ENCODE results near the gene ATP6V1E1. TPM values are rescaled to one million over a fixed set of nuclear protein-coding genes. Genes with fewer than 3 reads are reported as not detected.
A peak's percentile ranks its signal among the peaks of the same experiment; 100 is the strongest.

The ATP6V1E1 gene
- total and polyA plus RNA-seq, 9 of the 15 experiments (the other 6 are each of a cell fraction or from before 2014, with no cell fraction given), result 122 to 249 (median 179) TPM

DNA sequence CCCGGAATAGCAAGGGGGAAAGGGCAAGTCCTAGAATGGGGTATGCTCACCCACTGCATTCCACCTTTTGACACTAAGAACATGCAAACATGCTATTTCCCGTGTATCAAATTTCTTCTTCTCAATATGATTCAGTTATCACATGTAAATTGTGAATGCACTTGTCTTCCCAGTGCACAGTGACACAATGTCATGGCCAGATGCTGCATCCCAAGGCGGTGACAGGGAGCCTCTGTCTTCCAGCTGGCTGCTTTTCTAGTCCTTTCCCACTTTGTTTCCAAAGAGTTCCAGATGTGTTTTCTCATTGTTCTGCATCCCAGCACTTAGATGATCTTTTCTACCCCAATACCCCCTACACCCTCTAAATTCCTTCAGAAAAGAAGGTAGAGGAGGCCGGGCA, 52.9 kb downstream of the ATP6V1E1 start:
- BruUV-seq (replicated peaks), result no TSS peak
- H3K4me3 ChIP-seq, result no peak overlapping the region
- H3K9me3 ChIP-seq (replicated peaks; ENCODE audit: control insufficient read depth, insufficient read depth, low read depth, low read length), result no peaks in the 10 kb centered on the region
- no peak overlapping the region for H2AFZ ChIP-seq (ENCODE audit: low read depth, low read length)
- TF ChIP-seq, protein P1, sequence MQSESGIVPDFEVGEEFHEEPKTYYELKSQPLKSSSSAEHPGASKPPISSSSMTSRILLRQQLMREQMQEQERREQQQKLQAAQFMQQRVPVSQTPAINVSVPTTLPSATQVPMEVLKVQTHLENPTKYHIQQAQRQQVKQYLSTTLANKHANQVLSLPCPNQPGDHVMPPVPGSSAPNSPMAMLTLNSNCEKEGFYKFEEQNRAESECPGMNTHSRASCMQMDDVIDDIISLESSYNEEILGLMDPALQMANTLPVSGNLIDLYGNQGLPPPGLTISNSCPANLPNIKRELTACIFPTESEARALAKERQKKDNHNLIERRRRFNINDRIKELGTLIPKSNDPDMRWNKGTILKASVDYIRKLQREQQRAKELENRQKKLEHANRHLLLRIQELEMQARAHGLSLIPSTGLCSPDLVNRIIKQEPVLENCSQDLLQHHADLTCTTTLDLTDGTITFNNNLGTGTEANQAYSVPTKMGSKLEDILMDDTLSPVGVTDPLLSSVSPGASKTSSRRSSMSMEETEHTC (IDR thresholded peaks at IDR 0.05), result no peak
- no peaks in the 10 kb centered on the region for H3K36me3 ChIP-seq (ENCODE audit: control insufficient read depth, insufficient read depth, low read length)
- in situ Hi-C loops (cut with MboI), result no loop called here
- H3K9me1 ChIP-seq (ENCODE audit: control insufficient read depth, insufficient read depth, low read length), result no peaks in the 10 kb centered on the region
- no peak overlapping the region for H3K27ac ChIP-seq (ENCODE audit: extremely low read depth, low read depth, low read length)
- no peaks in the 10 kb centered on the region for H3K79me2 ChIP-seq (ENCODE audit: control insufficient read depth, insufficient read depth, low read length)
- WGBS (ENCODE audit: insufficient coverage, low coverage, missing lambda C conversion rate), result 24% methylated on average over 4 of the region's 4 CpGs
- DNase-seq (ENCODE audit: extremely low read depth in 1 of 4, low spot score in 3 of 4) (no peak), FAIRE-seq (no peak), ATAC-seq (no peak)
- H3K27me3 ChIP-seq (ENCODE audit: control insufficient read depth in 2 of 2, insufficient read depth in 2 of 2, low read length in 2 of 2), result peaks cover 26 to 33% of the 10 kb centered on the region in 2 experiments
- ChIA-PET CTCF (ENCODE audit: low intra/inter-chr PET ratio) (no interaction called here), POLR2A (interaction anchor here (1.5 kb wide), 1 partner anchor 15 kb away, joined by 6 read pairs; no protein-coding TSS in a partner anchor)
- intact Hi-C loops (cut with micrococcal nuclease), result no loop called here
- no peak overlapping the region for H3K9ac ChIP-seq (ENCODE audit: insufficient read depth in 1 of 2, low read depth in 2 of 2, low read length in 2 of 2)
- H4K20me1 ChIP-seq (replicated peaks; ENCODE audit: control insufficient read depth, insufficient read depth, low read length), result peaks cover 8% of the 10 kb centered on the region; the same call in 1 of the 2 replicates
- H3K4me2 ChIP-seq (ENCODE audit: insufficient read depth, low read length), result no peak overlapping the region
- H3K4me1 ChIP-seq (replicated peaks in 1 of 2; ENCODE audit: control insufficient read depth in 2 of 2, insufficient read depth in 2 of 2, low read length in 2 of 2), result peaks cover 9 to 12% of the 10 kb centered on the region in 2 experiments; a peak in 4 of 5 replicates

- Histone ChIP-seq H3K27ac (ENCODE audit: extremely low read depth, low read depth, low read length) (no peak overlapping the region), H4K20me1 (replicated peaks; ENCODE audit: control insufficient read depth, insufficient read depth, low read length) (peaks cover 8% of the 10 kb centered on the region; the same call in 1 of the 2 replicates), H3K4me3 (no peak overlapping the region), H3K4me2 (ENCODE audit: insufficient read depth, low read length) (no peak overlapping the region), H3K4me1 (replicated peaks in 1 of 2; ENCODE audit: control insufficient read depth in 2 of 2, insufficient read depth in 2 of 2, low read length in 2 of 2) (peaks cover 5 to 8% of the 10 kb centered on the region in 2 experiments), H3K9ac (ENCODE audit: insufficient read depth in 1 of 2, low read depth in 2 of 2, low read length in 2 of 2) (no peak overlapping the region), H3K9me3 (replicated peaks; ENCODE audit: control insufficient read depth, insufficient read depth, low read depth, low read length) (no peaks in the 10 kb centered on the region), H3K27me3 (ENCODE audit: control insufficient read depth in 2 of 2, insufficient read depth in 2 of 2, low read length in 2 of 2) (peaks cover 30 to 39% of the 10 kb centered on the region in 2 experiments), H3K36me3 (ENCODE audit: control insufficient read depth, insufficient read depth, low read length) (no peaks in the 10 kb centered on the region), H3K79me2 (ENCODE audit: control insufficient read depth, insufficient read depth, low read length) (no peaks in the 10 kb centered on the region), H2AFZ (ENCODE audit: low read depth, low read length) (no peak overlapping the region), H3K9me1 (ENCODE audit: control insufficient read depth, insufficient read depth, low read length) (no peaks in the 10 kb centered on the region)
- ATAC-seq (no peak), DNase-seq (ENCODE audit: extremely low read depth in 1 of 4, low spot score in 3 of 4) (no peak), FAIRE-seq (no peak)
- 45% methylated on average over 5 of the region's 5 CpGs for WGBS (ENCODE audit: insufficient coverage, low coverage, missing lambda C conversion rate)
- in situ Hi-C loops (cut with MboI) (no loop called here), intact Hi-C loops (cut with micrococcal nuclease) (no loop called here)
- no TSS peak for BruUV-seq (replicated peaks)
- CTCF ChIA-PET (ENCODE audit: low intra/inter-chr PET ratio), result no interaction called here
- POLR2A ChIA-PET, result no interaction called here
- TF ChIP-seq LCOR (CRISPR knock-in tag; IDR thresholded peaks at IDR 0.05) (no peak), BCL6 (CRISPR knock-in tag; IDR thresholded peaks at IDR 0.05) (no peak), GTF2A2 (tag; IDR thresholded peaks at IDR 0.05) (no peak), CEBPG (CRISPR knock-in tag; IDR thresholded peaks at IDR 0.05) (no peak), CEBPG (tag; conservative IDR thresholded peaks at IDR 0.05 in 1 of 2, IDR thresholded peaks at IDR 0.05 in 1 of 2) (0 out of 4 replicates have a peak, but pooled peaks of 1 of the 2 experiments have one; percentile 29), ZBTB49 (CRISPR knock-in tag; IDR thresholded peaks at IDR 0.05; ENCODE audit: borderline replicate concordance) (no peak), ZNF644 (tag; IDR thresholded peaks at IDR 0.05; ENCODE audit: low read depth) (no peak), ELF1 (tag; IDR thresholded peaks at IDR 0.05) (no peak), RAD51 (IDR thresholded peaks at IDR 0.05; ENCODE audit: borderline replicate concordance, low read depth) (no peak)
- TF ChIP-seq, protein P2, sequence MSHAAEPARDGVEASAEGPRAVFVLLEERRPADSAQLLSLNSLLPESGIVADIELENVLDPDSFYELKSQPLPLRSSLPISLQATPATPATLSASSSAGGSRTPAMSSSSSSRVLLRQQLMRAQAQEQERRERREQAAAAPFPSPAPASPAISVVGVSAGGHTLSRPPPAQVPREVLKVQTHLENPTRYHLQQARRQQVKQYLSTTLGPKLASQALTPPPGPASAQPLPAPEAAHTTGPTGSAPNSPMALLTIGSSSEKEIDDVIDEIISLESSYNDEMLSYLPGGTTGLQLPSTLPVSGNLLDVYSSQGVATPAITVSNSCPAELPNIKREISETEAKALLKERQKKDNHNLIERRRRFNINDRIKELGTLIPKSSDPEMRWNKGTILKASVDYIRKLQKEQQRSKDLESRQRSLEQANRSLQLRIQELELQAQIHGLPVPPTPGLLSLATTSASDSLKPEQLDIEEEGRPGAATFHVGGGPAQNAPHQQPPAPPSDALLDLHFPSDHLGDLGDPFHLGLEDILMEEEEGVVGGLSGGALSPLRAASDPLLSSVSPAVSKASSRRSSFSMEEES (CRISPR knock-in tag; IDR thresholded peaks at IDR 0.05), result peak; percentile 15; the same call in 1 of the 2 replicates
Measured at GRCh38 chr22:17575151-17575550, 53.4 kb downstream of the ATP6V1E1 start.
